K562 (cell line): ENCODE data around the gene STX12. TPM values are rescaled to one million over a fixed set of nuclear protein-coding genes. Genes with fewer than 3 reads are reported as not detected.

Experiments used
- ATAC-seq: fragments of 200-7000 bp; cut with Tn5 transposase; 3 replicates; pipeline ENCODE4 v1.9.1; 2020; ENCODE audit warnings: moderate library complexity
- BruUV-seq: library from RNA; stranded (reverse); fragments of 400-500 nt; replicated peaks from 2 replicates; lab custom pipeline; 2021; lab: Mats Ljungman, UMichigan
- CTCF ChIA-PET: fragments of 300-600 bp; formaldehyde crosslinking; extraction: SDS; loops from one replicate; lab custom pipeline; 2021; ENCODE audit warnings: low intra/inter-chr PET ratio; lab: Yijun Ruan, JAX
- POLR2A ChIA-PET: fragments of 300-600, 350-650 bp; sonication (Branson Sonifier 250); formaldehyde crosslinking; extraction: SDS; loops from one replicate; lab custom pipeline; 2021; ENCODE audit warnings: antibody characterized with exemption, inconsistent platforms; lab: Yijun Ruan, JAX
- DNase-seq, 4 experiments: peaks; one replicate each; pipeline versions ENCODE4 v3.0.0 to v3.0.0-alpha.2; 2011 to 2018; ENCODE audit warnings: low spot score in 3 of 4, mixed read lengths in 3 of 4; ENCODE audit errors: extremely low read depth in 1 of 4
- FAIRE-seq: peaks from 2 replicates; lab custom pipeline; 2011; peaks lifted over from hg19 to GRCh38; lab: Jason Lieb, UNC
- H2AFZ ChIP-seq: 2 replicates; pipeline ENCODE4 v1.6.0; 2011; ENCODE audit warnings: low read depth, low read length, control low read depth, inconsistent platforms
- H3K27ac ChIP-seq: fragments of 200-600 bp; 3 replicates; pipeline ENCODE4 v1.8.0; 2011; ENCODE audit warnings: low read depth, mild to moderate bottlenecking, control low read depth, inconsistent platforms, low read length, moderate library complexity, mixed read lengths; ENCODE audit errors: extremely low read depth
- H3K27me3 ChIP-seq, 2 experiments: fragments of 300-600 bp in 1 of 2; 2 replicates in 1 of 2; 3 replicates in 1 of 2; pipeline versions ENCODE4 v1.6.0 to v1.8.0; 2011; ENCODE audit warnings: inconsistent platforms in 2 of 2, low read length in 2 of 2, mild to moderate bottlenecking in 1 of 2, mixed read lengths in 1 of 2, moderate library complexity in 1 of 2; ENCODE audit not compliant: control insufficient read depth in 2 of 2, insufficient read depth in 2 of 2
- H3K36me3 ChIP-seq: fragments of 300-600 bp; 3 replicates; pipeline ENCODE4 v1.8.0; 2011; ENCODE audit warnings: mild to moderate bottlenecking, low read length, inconsistent platforms; ENCODE audit not compliant: control insufficient read depth, insufficient read depth
- H3K4me1 ChIP-seq, 2 experiments: fragments of 200-600 bp in 1 of 2; replicated peaks in 1 of 2; 2 replicates in 1 of 2; 3 replicates in 1 of 2; pipeline versions ENCODE4 v1.5.1 to v1.8.0; 2011; ENCODE audit warnings: inconsistent platforms in 2 of 2, low read length in 2 of 2, mild to moderate bottlenecking in 1 of 2, mixed read lengths in 1 of 2, moderate library complexity in 1 of 2; ENCODE audit not compliant: control insufficient read depth in 2 of 2, insufficient read depth in 2 of 2
- H3K4me2 ChIP-seq: 2 replicates; pipeline ENCODE4 v1.6.1; 2011; ENCODE audit warnings: low read length, control low read depth, inconsistent platforms, mixed read lengths; ENCODE audit not compliant: insufficient read depth
- H3K4me3 ChIP-seq: fragments of 200-600 bp; sonication (generic), shearing (Covaris generic); 2 replicates; pipeline ENCODE4 v1.5.1; 2016; ENCODE audit warnings: control low read depth, inconsistent platforms
- H3K79me2 ChIP-seq: fragments of 200-600 bp; 3 replicates; pipeline ENCODE4 v1.8.0; 2011; ENCODE audit warnings: low read length, inconsistent platforms; ENCODE audit not compliant: control insufficient read depth, insufficient read depth
- H3K9ac ChIP-seq, 2 experiments: 2 replicates each; pipeline versions ENCODE4 v1.6.0 to v1.6.1; 2011; ENCODE audit warnings: low read depth in 2 of 2, low read length in 2 of 2, control low read depth in 1 of 2, inconsistent platforms in 1 of 2, mild to moderate bottlenecking in 1 of 2, mixed read lengths in 1 of 2; ENCODE audit not compliant: insufficient read depth in 1 of 2
- H3K9me1 ChIP-seq: one replicate; pipeline ENCODE4 v1.6.0; 2011; ENCODE audit warnings: inconsistent platforms, mild to moderate bottlenecking, low read length, moderate library complexity; ENCODE audit not compliant: control insufficient read depth, insufficient read depth
- H3K9me3 ChIP-seq: replicated peaks from 2 replicates; pipeline ENCODE4 v1.5.1; 2011; ENCODE audit warnings: low read depth, low read length, inconsistent platforms; ENCODE audit not compliant: control insufficient read depth, insufficient read depth
- H4K20me1 ChIP-seq: replicated peaks from 2 replicates; pipeline ENCODE4 v1.6.1; 2011; ENCODE audit warnings: low read length, inconsistent platforms, mixed read lengths; ENCODE audit not compliant: control insufficient read depth, insufficient read depth
- ADNP ChIP-seq: fragments of 200-800 bp; sonication (Bioruptor generic); IDR thresholded peaks from 2 replicates; pipeline ENCODE4 v1.6.1; 2016; ENCODE audit warnings: missing genetic modification characterization, missing compliant biosample characterization
- BCOR ChIP-seq: fragments of 450-650 bp; IDR thresholded peaks from 2 replicates; pipeline ENCODE4 v1.6.1; 2016
- CBFA2T3 ChIP-seq: fragments of 450-650 bp; IDR thresholded peaks from 2 replicates; pipeline ENCODE4 v1.6.1; 2017
- CHD2 ChIP-seq: IDR thresholded peaks from 2 replicates; pipeline ENCODE4 v1.6.1; 2011; ENCODE audit warnings: low read depth, low read length
- CTBP1 ChIP-seq: fragments of 450-650 bp; IDR thresholded peaks from 2 replicates; pipeline ENCODE4 v1.6.1; 2016; ENCODE audit warnings: borderline replicate concordance
- HEY1 ChIP-seq: fragments of 250-450 bp; sonication (Bioruptor Pico); IDR thresholded peaks from 2 replicates; pipeline ENCODE4 v1.5.0; 2020; ENCODE audit warnings: mild to moderate bottlenecking, moderate library complexity, borderline replicate concordance
- KHSRP ChIP-seq: fragments of 450-650 bp; IDR thresholded peaks from 2 replicates; pipeline ENCODE4 v1.6.1; 2017
- MBD1 ChIP-seq: fragments of 250-450 bp; sonication (Bioruptor Pico); IDR thresholded peaks from 2 replicates; pipeline ENCODE4 v1.8.0; 2022; ENCODE audit warnings: inconsistent platforms
- MXI1 ChIP-seq: IDR thresholded peaks from 2 replicates; pipeline ENCODE4 v1.6.1; 2011; ENCODE audit warnings: low read depth, mild to moderate bottlenecking, improper control_type of control experiment, low read length
- NR2C2 ChIP-seq, 2 experiments: fragments of 200-800 bp in 1 of 2; sonication (Bioruptor generic) in 1 of 2; sonication (generic) in 1 of 2; formaldehyde crosslinking in 1 of 2; IDR thresholded peaks; 2 replicates each; pipeline versions ENCODE4 v1.6.1 to v1.8.0; 2016 to 2022; ENCODE audit warnings: mild to moderate bottlenecking in 1 of 2, missing compliant biosample characterization in 1 of 2, missing genetic modification characterization in 1 of 2, missing genetic modification reagents in 1 of 2
- PCBP2 ChIP-seq: fragments of 200-400 bp; formaldehyde crosslinking; IDR thresholded peaks from 2 replicates; pipeline ENCODE4 v1.6.1; 2018; ENCODE audit warnings: low read length, low read depth, mild to moderate bottlenecking, moderate library complexity; ENCODE audit not compliant: poor library complexity, severe bottlenecking
- THRB ChIP-seq: fragments of 450-650 bp; formaldehyde crosslinking; conservative IDR thresholded peaks from 2 replicates; pipeline ENCODE4 v1.4.0; 2022; ENCODE audit warnings: mild to moderate bottlenecking, missing genetic modification characterization
- ZNF436 ChIP-seq: fragments of 250-450, 450-650 bp; sonication (Bioruptor Pico); formaldehyde crosslinking; IDR thresholded peaks from 2 replicates; pipeline ENCODE4 v1.7.0; 2020; ENCODE audit warnings: mild to moderate bottlenecking
- ZNF639 ChIP-seq, 2 experiments: fragments of 200-800 bp in 1 of 2; sonication (Bioruptor generic) in 1 of 2; sonication (generic) in 1 of 2; formaldehyde crosslinking in 1 of 2; IDR thresholded peaks in 1 of 2; conservative IDR thresholded peaks in 1 of 2; 2 replicates each; pipeline versions ENCODE4 v1.5.0 to v1.6.1; 2016 to 2020; ENCODE audit warnings: missing compliant biosample characterization in 1 of 2, missing genetic modification characterization in 1 of 2, missing genetic modification reagents in 1 of 2
- WGBS: fragments of 100-300 bp; shearing (Covaris generic); methylation state at CpG from one replicate; pipeline ENCODE4 v1.1.6; 2016; ENCODE audit warnings: low coverage, mixed read lengths; ENCODE audit not compliant: insufficient coverage; ENCODE audit errors: missing lambda C conversion rate; 5-methylcytosine and 5-hydroxymethylcytosine counted together
- in situ Hi-C: fragments of 300-500 bp; cut with MboI; formaldehyde crosslinking; loops from 4 replicates; pipeline ENCODE4 v1.15.0; 2018; ENCODE audit warnings: inconsistent platforms, mixed read lengths
- intact Hi-C: fragments of 100-400 bp; cut with micrococcal nuclease; formaldehyde crosslinking; loops from 2 replicates; pipeline ENCODE4 v1.14.2; 2022
- polyA plus RNA-seq, 8 experiments: library from polyadenylated mRNA; depleted of rRNA in 4 of 8; stranded (reverse) in 5 of 8; unstranded in 3 of 8; fragments of >200 nt; fragmentation: Nextera tagmentation in 2 of 8; fragmentation: Illumina TruSeq in 1 of 8; extraction: Ambion mirVana in 2 of 8; extraction: Trizol in 1 of 8; gene quantifications; 2 replicates each; pipeline versions ENCODE4 v1.2.1 to v1.2.3, GENCODE V29; 2011 to 2014; ENCODE audit warnings: inconsistent platforms in 1 of 8, missing spikeins in 1 of 8
- total RNA-seq, 7 experiments: library from RNA; depleted of rRNA in 6 of 7; stranded (reverse); fragments of >200 nt in 6 of 7; fragmentation: Illumina TruSeq in 2 of 7; extraction: Trizol in 2 of 7; gene quantifications; 2 replicates each; pipeline versions ENCODE4 v1.2.1 to v1.2.3, GENCODE V29; 2011 to 2021; ENCODE audit warnings: low replicate concordance in 1 of 7

The STX12 gene
- total and polyA plus RNA-seq, 9 of the 15 experiments (the other 6 are each of a cell fraction or from before 2014, with no cell fraction given), result 16.9 to 31.3 (median 25.7) TPM

GRCh38 chr1:27770293-27770830 is 2.7 kb upstream of the STX12 start (continued):
- no peak for TF ChIP-seq PCBP2
- peak; percentile 68; the same call in 1 of the 2 replicates for TF ChIP-seq CTBP1
- TF ChIP-seq MXI1, result no peak
- peak; percentile 25; the same call in 1 of the 2 replicates for TF ChIP-seq CBFA2T3
- no peak for TF ChIP-seq HEY1

- CTCF ChIA-PET, result no interaction called here
- TF ChIP-seq MBD1 (CRISPR knock-in tag), result 0 out of 2 replicates have a peak, but pooled peaks have one; percentile 34
- no peak for TF ChIP-seq ZNF639 (CRISPR knock-in tag; conservative IDR thresholded peaks at IDR 0.05 in 1 of 2, IDR thresholded peaks at IDR 0.05 in 1 of 2)
- TF ChIP-seq THRB (CRISPR knock-in tag), result no peak
- no peak for TF ChIP-seq CHD2
- TF ChIP-seq BCOR, result 0 out of 2 replicates have a peak, but pooled peaks have one; percentile 11
- TF ChIP-seq NR2C2 (CRISPR knock-in tag; IDR thresholded peaks at IDR 0.05), result no peak
- peak; percentile 38; the same call in 1 of the 2 replicates for TF ChIP-seq NR2C2 (tag; IDR thresholded peaks at IDR 0.05)
- 0 out of 2 replicates have a peak, but pooled peaks have one; percentile 33 for TF ChIP-seq KHSRP
- TF ChIP-seq ZNF436, result no peak
- TF ChIP-seq ADNP, result no peak
These were observed 735 bp upstream of the STX12 start for GRCh38 chr1:27772036-27772931.

More at GRCh38 chr1:27772036-27772931, 735 bp upstream of the STX12 start:
- no peak overlapping the region for H3K9ac ChIP-seq
- intact Hi-C loops (loop anchor here (5.0 kb wide), 1 partner anchor 60 kb away; the partner anchor contains the start of gene PPP1R8), in situ Hi-C loops (no loop called here)
- peaks cover 9% of the 10 kb centered on the region; the same call in 1 of the 3 replicates for H3K36me3 ChIP-seq
- no peaks in the 10 kb centered on the region for H3K9me3 ChIP-seq
- no peaks in the 10 kb centered on the region for H4K20me1 ChIP-seq
- peak overlapping the region; percentile 87 for H3K4me3 ChIP-seq
- no peak for FAIRE-seq
- 22% methylated on average over 18 of the region's 18 CpGs for WGBS
- peak overlapping the region; percentile 99 for H3K4me2 ChIP-seq
- DNase-seq, result no peak
- no peaks in the 10 kb centered on the region for H3K9me1 ChIP-seq
- no peaks in the 10 kb centered on the region for H3K27me3 ChIP-seq
- POLR2A ChIA-PET, result interaction anchor here (0.7 to 3.2 kb wide), 10 partner anchors 8 to 876 kb away, joined by 3 to 25 read pairs (median 6); partner anchors contain the start of gene FAM76A
- peak overlapping the region; percentile 66 for H2AFZ ChIP-seq
- no peak for ATAC-seq
- H3K27ac ChIP-seq, result no peak overlapping the region
- BruUV-seq, result no TSS peak
- H3K4me1 ChIP-seq, result peaks cover 9 to 11% of the 10 kb centered on the region in 2 experiments; a peak in 3 of 5 replicates
- H3K79me2 ChIP-seq, result peaks cover 36% of the 10 kb centered on the region
